Activated CD8-positive, alpha-beta memory T cell treated with anti-CD3 and anti-CD28 coated beads, Interleukin-2, amount 50 U/mL, for 48 hours (primary cell): ENCODE measurements around the gene SCAMP5.

ENCODE experiments used
- DNase-seq: peaks from one replicate; pipeline ENCODE4 v3.0.0-alpha.2; 2020

Gene SCAMP5

DNA sequence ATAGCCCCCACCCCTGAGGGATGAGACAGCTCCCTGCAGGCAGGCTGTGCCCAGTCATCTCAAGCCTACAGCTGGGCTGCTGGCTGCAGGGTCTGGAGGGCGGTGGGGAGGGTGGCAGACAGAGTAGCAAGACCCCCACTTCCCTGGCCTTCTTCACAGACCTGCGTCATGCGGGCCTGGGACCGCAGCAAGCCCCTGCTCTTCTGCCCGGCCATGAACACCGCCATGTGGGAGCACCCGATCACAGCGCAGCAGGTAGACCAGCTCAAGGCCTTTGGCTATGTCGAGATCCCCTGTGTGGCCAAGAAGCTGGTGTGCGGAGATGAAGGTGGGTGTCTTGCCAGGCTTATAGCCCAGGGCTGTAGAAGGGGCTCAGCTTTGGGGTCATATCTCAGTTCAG lies 53.0 kb downstream of the SCAMP5 start:
- DNase-seq = no peak

DNA sequence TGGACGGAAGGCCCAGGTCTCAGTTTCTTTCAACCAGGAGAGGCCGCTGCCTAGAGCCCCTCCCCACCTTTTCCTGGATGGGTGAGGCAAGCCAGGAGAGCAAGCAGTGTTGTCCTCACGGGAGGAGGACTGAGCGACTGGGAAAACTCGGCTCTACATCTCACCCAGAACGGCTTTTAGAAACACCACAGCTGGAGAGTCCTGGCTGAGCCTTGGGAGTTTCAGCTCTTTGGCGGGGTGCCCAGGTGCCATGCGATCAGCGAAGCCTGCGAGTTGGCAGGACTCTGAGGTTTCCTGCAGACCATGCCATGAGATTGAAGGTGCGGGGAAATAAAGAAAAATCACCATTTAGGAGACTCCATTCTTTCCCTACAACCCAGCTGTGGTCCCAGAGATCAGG lies 54.0 kb downstream of the SCAMP5 start:
- DNase-seq = no peak

DNA sequence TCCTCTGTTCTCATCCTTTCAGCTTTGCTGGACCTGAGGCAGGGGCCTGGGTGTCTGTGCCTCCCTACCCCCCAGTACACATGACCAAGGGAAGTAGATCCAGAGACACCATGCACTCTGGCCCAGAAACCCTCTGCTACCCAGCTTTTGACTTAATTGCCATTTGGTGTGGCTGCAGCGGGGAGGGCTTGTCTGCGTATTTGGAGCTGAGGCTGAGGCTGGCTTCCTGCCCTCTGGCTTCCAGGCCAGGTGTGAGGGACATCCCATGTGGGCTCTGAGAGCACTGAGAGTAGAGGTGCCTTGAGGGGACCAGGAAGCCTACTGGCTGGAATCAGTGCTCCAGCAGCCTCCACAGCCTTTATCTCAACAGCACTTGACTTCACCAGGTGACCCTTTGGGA lies 54.9 kb downstream of the SCAMP5 start:
- no peak for DNase-seq

DNA sequence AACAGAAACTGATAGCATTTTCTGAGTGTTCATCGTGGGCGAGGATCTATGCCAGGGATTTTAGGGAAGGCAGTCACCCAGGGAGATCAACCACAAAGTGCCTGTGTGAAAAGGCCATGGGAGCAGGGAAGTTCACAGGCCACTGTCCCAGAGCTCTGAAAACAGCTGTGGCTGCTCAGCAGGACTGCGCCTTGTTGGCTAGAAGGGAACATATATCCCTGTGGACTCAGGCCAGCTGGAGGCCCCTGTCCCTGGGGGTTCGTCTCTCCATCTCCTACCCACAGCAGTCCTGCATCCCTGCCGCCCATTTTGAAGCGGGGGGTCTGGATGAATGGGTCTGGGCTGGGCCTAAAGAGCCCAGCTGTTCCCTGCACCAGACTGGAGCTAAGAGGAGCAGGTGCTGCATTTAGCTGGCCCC lies 55.8 kb downstream of the SCAMP5 start:
- DNase-seq = no peak

DNA sequence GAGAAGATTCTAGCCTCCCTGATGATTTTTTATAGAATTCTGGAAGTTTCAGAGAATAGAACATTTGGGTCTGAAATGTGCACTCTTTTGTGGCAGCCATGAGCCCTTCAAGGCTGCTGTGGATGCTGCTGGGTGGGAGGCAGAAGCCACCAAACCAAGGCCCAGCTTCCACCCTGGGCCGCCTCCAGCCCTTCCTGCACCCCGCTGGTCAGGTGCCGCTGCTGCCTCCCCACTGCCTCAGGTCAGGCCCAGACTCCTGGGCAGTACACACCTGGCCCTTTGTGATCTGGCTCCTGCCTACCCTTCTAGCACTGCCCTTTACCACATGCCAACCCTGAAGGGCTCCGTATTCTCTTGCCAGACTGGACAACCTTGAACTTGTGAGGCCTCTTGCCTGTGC lies 56.3 kb downstream of the SCAMP5 start:
- no peak for DNase-seq

DNA sequence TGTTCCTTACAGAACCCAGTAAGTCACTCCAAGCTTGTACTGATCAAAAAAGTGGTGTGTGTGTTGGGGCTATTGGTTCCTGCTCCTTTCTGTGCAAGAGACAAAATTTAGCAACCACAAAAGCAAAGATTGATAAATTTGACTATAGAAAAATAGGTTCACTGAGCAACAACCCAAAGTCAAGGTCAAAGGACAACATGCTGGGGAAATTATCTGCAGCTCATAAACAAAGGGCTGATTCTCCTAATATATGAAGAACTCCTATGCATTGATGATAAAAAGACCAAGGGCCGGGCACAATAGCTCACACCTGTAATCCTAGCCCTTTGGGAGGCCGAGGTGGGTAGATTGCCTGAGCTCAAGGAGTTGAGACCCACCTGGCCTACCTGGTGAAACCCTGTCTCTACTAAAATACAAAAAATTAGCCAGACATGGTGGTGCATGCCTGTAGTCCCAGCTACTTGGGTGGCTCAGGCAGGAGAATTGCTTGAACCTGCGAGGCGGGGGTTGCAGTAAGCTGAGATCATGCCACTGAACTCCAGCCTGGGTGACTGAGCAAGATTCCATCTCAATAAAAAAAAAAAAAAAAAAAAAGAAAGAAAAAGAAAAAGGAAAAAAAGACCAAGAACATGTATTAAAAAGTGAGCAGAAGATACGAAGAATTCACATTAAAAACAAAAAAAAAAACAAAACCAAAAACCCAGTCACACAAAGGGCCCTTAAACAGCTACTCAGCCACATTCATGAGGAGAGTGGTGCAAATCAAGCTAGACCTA lies 57.8 kb downstream of the SCAMP5 start:
- DNase-seq = no peak

DNA sequence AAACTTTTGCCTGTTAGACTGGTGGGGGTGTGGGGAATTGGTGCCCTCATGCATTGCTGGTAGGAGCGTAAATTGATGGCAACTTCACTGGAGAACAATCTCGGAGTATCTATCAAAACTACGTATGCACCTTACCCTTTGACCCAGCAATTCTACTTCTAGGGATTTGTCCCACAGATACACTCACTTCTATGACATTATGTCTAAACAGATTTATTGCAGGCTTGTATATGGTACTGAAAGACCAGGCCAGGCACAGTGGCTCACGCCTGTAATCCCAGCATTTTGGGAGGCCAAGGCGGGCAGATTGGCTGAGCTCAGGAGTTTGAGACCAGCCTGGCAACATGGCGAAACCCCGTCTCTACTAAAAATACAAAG lies 58.4 kb downstream of the SCAMP5 start:
- no peak for DNase-seq

DNA sequence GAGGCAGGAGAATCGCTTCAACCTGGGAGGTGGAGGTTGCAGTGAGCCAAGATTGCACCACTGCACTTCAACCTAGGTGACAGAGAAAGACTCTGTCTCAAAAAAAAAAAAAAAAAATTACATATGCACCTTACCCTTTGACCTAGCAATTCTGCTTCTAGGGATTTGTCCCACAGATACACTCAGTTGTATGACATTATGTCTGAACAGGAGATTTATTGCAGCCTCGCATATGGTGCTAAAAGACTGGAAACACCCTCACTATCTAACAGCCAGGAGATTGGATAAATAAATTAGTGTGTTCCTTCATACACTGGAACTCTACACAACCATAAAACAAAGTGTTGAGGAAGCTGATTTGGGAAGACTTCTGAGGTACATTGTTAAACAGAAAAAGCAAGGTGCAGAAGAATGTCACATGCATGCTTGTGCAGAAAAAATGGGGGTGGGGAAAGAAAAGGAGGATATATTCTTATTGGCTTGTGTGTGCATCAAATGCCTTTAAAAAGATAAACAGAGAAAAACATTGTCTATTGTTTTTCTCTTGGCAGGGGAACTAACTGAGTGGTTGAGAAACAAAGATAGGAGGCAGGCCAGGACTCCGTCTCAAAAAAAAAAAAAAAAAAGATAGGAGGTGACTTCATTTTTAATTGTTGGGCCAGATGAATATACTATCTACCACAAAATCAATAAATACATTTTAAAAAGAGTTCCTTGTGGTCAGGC lies 59.0 kb downstream of the SCAMP5 start:
- no peak for DNase-seq

DNA sequence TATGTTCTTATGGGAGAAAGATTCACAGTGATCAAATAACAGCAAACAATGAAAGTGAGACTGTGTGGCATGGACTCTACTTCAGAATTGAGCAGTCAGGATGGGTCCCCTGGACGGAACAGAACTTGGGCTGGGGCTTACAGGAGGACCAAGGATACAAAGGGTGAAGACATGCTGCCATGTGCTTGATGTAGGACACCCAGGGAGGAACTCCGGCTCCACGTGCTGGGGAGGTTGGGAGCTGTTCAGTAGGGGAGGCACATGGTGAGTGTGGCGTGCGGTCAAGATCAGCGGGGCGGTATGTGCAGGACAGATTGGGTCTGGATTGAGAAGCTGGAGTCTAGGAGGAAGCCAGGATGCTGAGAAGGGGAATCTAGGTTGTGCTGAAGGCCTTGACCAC lies 60.7 kb downstream of the SCAMP5 start:
- DNase-seq = no peak

DNA sequence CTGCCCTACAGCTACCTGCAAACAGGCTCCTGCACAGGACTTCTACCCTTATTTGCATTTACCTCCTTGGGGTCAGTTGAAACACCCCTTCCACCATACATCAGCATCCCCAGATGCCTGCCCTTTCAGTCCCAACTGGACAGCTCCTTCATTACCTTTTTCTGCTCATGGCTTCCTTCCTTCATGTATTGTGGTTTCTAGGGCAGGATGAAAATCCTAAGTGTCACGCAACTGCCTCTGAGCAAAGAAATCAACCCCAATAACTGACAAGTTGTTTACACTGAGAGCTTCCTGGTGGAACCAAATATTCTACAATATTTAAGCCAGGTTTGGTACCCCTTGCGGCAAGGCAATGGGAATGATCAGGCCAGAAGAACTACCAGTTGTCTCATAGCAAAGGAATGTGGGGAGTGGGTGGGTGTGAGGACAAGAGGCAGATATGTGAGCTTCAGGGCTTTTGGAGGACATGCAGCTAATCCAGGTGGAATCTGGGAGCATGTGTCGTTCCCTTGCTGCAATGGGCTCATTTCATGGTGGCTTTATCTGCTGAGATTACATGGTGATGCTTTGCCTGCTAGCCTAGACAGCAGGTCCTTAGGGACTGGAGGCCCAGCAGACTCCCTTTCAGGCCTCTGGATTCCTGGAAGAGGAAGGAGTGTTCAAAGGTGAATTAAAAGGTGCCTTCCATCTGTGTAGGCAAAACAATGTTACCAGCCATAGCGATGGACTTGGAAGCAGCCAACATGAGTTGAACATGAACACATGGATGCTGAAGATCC lies 63.0 kb downstream of the SCAMP5 start:
- DNase-seq = peak; percentile 32

DNA sequence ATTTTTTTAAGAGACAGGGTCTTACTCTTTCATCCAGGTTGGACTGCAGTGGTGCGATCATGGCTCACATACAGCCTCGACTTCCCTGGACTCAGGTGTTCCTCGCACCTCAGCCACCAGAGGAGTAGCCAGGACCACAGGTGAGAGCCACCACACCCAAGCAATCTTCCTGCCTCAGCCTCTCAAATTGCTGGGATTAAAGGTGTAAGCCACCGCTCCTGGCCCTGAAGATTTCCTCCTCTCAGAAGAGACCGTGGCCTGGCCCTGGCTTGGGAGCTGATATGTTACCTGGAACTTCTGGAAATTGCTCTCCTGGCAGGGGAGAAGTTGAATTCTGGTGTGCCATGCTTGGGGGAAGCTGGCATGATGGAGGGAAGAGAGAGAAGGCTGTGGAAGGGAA lies 64.2 kb downstream of the SCAMP5 start:
- peak; percentile 32 for DNase-seq

DNA sequence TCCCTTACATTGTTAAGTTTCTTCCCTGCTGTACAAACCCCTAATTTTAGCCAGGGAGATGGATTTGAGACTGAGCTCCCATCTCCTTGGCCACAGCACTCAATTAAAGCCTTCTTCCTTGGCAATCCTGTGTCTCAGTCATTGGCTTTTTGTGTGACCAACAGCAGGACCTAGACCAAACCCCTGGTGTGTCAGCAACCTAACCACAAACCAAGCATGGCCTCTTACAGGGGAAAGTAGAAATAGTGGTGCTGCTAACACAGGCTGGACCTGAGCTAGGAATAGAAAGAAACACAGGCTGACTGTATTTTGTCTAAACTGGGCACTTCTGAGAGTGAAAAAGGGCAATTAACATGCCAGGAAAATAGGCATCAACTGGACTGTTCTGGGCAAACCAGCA lies 65.9 kb downstream of the SCAMP5 start:
- peak; percentile 47 for DNase-seq

DNA sequence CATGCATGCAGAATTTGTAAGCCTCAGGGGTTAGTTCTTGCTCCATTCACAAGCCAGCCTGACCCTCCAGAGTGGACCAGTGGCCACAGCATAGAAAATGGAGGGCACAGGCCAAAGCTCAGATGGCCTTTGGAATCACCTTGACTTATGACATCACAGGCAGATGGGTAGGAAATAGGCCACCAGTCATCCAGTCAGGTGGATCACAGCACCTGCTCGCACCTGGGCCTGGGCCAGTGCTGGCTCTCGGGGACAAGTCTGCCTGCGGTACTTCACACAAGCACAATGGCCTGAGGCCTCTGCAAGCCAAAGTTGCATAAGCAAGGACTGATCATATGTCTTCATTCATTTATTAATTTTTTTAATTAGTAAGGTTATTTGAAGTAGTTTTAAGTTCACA lies 67.3 kb downstream of the SCAMP5 start:
- DNase-seq = no peak

DNA sequence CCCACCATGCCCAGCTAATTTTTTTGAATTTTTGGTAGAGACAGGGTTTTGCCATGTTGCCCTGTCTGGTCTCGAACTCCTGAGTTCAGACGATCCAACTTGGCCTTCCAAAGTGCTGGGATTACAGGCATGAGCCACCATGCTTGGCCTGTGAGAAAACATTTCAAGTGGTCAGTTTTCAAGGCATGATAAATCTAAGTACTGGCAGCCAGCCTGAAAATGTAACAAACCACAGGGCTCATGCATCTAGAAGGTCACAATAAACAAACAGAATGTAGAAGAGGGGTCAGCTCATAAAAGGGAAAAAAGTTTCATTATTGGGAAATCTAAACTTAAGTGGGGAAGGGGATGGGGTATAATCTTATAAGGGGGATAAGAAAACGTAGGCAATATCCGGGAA lies 68.0 kb downstream of the SCAMP5 start:
- no peak for DNase-seq

DNA sequence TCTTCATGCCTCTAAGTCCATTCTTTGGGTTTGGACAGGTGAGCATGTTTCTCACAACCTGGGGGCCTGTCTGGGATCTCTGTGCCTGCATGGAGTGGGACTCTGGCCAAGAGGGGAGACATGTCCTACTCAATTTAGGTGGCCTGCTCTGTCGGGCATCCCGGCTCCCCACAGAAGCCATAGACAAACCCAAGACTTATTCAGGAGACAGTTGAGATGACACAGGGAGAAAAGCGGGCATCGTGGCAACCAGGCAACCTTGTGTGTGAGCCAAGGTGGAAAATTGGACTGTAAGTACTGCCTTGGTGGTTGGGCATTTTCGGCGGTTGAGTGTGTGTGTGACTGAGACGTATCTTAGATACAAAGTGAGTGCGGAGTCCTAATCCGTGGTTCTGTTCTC lies 68.5 kb downstream of the SCAMP5 start:
- DNase-seq = peak; percentile 25

DNA sequence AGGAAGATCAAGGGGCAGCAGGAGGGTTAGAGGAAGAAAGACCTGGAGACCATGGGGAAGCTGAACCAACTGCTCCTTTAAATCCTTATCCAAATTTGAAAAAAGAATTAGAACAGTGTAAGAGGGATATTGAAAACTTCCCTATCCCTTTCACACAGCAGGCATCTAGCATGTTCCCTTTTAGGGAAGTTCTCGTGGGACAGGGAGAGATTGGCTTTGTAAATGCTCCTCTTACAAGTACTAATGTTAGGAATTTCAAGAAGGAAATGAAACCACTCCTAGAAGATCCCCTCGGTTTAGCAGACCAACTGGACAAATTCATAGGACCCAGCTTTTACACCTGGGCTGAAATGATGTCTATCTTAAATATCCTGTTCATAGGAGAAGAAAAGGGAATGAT lies 69.5 kb downstream of the SCAMP5 start:
- no peak for DNase-seq

DNA sequence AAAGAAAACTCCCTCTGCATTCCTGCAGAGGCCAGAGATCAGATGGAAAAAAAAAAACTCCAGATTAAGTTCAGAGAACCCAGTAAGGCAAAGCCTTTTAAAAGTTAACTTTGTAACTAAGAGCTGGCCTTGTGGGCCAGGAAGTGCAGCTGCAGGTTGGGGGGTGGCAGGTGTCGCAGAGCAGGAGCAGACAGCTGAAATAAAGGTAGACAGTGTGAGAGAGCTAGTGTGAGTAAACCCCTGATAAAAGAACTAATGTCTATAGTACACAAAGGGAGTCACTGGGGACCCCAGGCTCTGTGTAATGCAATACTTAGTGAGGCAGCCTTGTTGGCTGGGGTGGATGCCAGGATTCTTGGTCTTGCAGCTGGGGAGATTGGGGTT lies 70.1 kb downstream of the SCAMP5 start:
- peak; percentile 45 for DNase-seq

DNA sequence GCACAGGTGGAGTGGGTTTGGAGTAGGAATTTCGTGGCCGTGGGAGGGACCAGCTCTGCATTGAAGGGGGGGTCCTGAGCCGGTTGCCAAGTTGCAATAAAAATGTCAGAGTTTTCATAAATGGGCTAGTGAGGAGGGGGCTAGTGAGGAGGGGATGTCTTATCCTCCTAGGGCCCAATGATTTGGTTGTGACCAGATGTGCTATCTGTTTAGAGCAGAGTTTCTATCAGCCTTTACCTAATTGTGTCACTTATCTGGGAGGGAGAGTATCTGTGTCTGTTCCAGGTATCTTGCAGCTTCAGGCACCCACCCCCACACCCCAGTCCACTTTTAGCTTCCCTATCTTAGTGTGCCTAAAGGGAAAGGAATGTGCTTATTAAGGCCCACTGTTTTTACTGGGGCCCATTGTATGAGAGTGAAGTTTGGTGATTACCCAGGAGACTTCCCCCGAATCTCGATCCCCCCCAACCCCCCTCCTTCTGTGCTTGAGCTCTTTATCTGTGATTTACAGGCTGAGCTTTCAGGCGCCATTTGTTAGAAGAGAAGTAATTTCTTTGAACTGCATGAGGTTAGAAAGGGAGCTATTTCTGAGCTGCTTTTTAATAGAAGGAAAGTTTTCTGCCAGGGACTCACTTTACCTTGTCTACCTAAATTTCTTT lies 70.6 kb downstream of the SCAMP5 start:
- no peak for DNase-seq

DNA sequence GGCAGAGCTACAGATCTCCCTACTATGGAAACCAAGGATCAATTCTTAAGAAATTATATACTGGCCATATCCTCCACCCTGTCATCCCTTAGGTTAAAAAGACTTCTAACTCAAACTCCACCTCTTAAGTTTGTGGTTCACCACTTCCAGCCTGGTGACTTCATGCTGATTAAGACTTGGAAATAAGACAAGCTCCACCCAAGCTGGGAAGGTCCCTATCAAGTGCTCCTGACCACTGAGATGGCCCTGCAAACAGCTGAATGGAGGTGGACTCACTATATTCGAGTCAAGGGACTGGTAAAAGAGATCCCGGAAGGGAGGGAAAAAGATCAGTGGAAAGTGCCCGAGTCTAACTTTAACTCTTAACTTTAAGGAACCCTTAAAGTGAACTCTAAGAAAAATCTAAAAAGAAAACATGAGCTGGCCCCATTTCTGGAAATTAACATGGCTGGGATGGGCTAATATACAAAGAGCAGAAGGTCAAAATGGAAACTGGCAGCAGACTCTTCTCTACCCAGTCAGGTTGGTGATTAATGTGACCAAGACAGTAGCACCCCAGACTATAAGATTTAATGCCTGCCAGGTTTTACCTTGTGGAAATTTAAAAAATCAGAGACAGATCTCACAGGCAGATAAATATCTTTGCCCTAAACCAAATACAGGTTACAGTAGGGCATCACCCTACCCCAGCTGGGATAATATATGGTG lies 71.9 kb downstream of the SCAMP5 start:
- no peak for DNase-seq

DNA sequence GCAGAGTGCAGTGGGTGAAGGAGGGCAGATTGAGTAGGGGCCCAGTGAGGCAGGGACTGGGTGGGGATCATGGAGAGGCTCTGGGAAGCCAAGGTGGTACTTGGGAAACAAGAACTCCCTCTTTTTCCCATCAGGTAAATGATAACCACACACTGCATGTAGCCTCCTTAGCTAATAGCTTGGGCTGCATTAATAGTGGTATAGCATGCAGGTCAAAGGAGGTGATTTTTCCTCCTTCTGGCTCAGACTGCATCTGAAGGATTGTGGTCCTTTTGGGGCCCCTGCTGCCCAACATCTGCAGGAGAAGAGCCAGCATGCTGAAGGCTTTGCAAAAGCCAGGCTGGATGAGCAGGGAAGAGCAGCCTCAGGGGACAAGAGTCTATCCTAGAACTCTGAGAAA lies 73.4 kb downstream of the SCAMP5 start:
- peak; percentile 30 for DNase-seq

DNA sequence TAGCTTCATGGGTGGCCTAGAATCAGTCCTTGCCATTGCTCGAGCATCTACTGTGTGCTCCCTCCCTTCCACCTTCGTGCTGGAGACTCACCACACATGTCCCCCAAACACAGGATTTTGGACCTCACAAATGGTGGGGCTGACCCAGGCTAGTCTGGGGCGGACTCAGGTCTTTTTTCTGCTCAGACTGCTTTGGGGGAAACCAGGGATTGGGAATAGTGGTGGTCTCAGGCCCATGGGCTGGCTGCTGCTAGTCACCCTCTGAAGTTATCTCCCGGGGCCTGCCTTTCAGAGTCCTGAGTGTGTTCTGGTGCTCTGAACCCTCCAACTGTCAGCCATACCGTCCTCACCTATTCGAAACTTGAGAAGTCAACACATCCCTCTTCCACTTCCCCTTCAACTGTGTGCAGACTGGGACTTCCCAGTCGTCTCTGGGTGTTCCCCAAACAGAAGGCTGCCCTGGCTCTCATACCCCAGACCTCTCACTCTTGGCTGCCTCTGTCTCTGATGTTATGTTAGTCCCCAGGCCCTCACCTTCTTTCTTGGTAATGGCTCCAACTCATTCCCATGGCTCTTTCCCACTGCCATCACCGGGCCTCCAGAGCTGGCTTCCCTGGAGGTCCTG lies 74.0 kb downstream of the SCAMP5 start:
- DNase-seq = no peak

DNA sequence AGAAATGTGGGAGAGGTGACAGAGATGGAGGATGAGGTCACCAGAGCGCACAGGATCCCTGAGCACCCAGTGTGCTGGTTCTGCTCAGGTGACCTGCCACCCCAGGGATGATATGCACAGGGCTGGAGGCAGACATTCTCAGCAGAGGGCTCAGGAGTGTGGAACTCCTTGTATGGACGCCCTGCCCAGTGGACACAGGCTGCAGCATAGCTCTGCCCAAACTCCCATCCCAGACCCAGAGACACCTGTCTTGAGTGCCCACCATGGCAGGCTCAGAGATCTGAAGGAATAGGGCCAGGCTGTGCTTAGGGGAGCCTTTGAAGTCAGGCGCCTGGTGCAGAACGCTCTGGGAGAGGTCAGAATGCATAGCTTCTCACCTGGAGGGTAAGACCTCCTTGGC lies 75.3 kb downstream of the SCAMP5 start:
- DNase-seq = no peak
